ENCODE data around the gene FAM110D. TPM values are rescaled to one million over a fixed set of nuclear protein-coding genes. Genes with fewer than 3 reads are reported as not detected.

FAM110D gene
- total RNA-seq, 1 experiment from 2014 or later, result 0.16 TPM

GRCh38 chr1:26184086-26184485 is 25.2 kb downstream of the FAM110D start:
- TF ChIP-seq, protein P1, sequence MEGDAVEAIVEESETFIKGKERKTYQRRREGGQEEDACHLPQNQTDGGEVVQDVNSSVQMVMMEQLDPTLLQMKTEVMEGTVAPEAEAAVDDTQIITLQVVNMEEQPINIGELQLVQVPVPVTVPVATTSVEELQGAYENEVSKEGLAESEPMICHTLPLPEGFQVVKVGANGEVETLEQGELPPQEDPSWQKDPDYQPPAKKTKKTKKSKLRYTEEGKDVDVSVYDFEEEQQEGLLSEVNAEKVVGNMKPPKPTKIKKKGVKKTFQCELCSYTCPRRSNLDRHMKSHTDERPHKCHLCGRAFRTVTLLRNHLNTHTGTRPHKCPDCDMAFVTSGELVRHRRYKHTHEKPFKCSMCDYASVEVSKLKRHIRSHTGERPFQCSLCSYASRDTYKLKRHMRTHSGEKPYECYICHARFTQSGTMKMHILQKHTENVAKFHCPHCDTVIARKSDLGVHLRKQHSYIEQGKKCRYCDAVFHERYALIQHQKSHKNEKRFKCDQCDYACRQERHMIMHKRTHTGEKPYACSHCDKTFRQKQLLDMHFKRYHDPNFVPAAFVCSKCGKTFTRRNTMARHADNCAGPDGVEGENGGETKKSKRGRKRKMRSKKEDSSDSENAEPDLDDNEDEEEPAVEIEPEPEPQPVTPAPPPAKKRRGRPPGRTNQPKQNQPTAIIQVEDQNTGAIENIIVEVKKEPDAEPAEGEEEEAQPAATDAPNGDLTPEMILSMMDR (IDR thresholded peaks at IDR 0.05; ENCODE audit: insufficient read depth in 1 of 2, low read depth in 1 of 2, low read length in 1 of 2, severe bottlenecking in 1 of 2, unreplicated experiment in 1 of 2), result no peak
- H3K27ac Mint-ChIP-seq (ENCODE audit: unreplicated experiment), result no peak overlapping the region
- intact Hi-C loops (cut with micrococcal nuclease; ENCODE audit: unreplicated experiment), result no loop called here
- H3K36me3 ChIP-seq (ENCODE audit: control insufficient read depth, insufficient read depth, low read length), result peaks cover 1% of the 10 kb centered on the region; the same call in 1 of the 2 replicates
- H3K4me3 Mint-ChIP-seq (ENCODE audit: unreplicated experiment), result no peak overlapping the region
- DNase-seq, result no peak
- H3K9me3 ChIP-seq, result no peaks in the 10 kb centered on the region
- no peaks in the 10 kb centered on the region for H3K27me3 ChIP-seq (replicated peaks; ENCODE audit: control insufficient read depth, insufficient read depth, low read length)
- POLR2A ChIA-PET, result no interaction called here
- BruUV-seq (replicated peaks), result no TSS peak
- H3K9me3 Mint-ChIP-seq (ENCODE audit: unreplicated experiment), result no peaks in the 10 kb centered on the region
- H3K36me3 Mint-ChIP-seq (ENCODE audit: insufficient read depth, unreplicated experiment), result peaks cover 5% of the 10 kb centered on the region
- no peak overlapping the region for H3K4me3 ChIP-seq (ENCODE audit: low read depth, low read length)
- CTCF ChIA-PET, result no interaction called here
- H3K4me1 Mint-ChIP-seq (ENCODE audit: low read depth, unreplicated experiment), result no peaks in the 10 kb centered on the region
- H3K27me3 Mint-ChIP-seq (ENCODE audit: insufficient read depth, unreplicated experiment), result no peaks in the 10 kb centered on the region
- no peaks in the 10 kb centered on the region for H3K4me1 ChIP-seq

- no peak overlapping the region for H3K4me3 Mint-ChIP-seq (ENCODE audit: unreplicated experiment)
- CTCF ChIA-PET, result no interaction called here
- peaks cover 5% of the 10 kb centered on the region for H3K36me3 Mint-ChIP-seq (ENCODE audit: insufficient read depth, unreplicated experiment)
- no peaks in the 10 kb centered on the region for H3K9me3 Mint-ChIP-seq (ENCODE audit: unreplicated experiment)
- H3K9me3 ChIP-seq, result no peaks in the 10 kb centered on the region
- H3K4me3 ChIP-seq (ENCODE audit: low read depth, low read length), result no peak overlapping the region
- DNase-seq, result no peak
- BruUV-seq (replicated peaks), result no TSS peak
- no peak overlapping the region for H3K27ac Mint-ChIP-seq (ENCODE audit: unreplicated experiment)
- no peaks in the 10 kb centered on the region for H3K27me3 Mint-ChIP-seq (ENCODE audit: insufficient read depth, unreplicated experiment)
- TF ChIP-seq, protein P1 (IDR thresholded peaks at IDR 0.05; ENCODE audit: insufficient read depth in 1 of 2, low read depth in 1 of 2, low read length in 1 of 2, severe bottlenecking in 1 of 2, unreplicated experiment in 1 of 2), result no peak
- POLR2A ChIA-PET, result no interaction called here
- intact Hi-C loops (cut with micrococcal nuclease; ENCODE audit: unreplicated experiment), result no loop called here
- H3K4me1 Mint-ChIP-seq (ENCODE audit: low read depth, unreplicated experiment), result peaks cover 6% of the 10 kb centered on the region
- H3K27me3 ChIP-seq (replicated peaks; ENCODE audit: control insufficient read depth, insufficient read depth, low read length), result no peaks in the 10 kb centered on the region
- no peaks in the 10 kb centered on the region for H3K4me1 ChIP-seq
- H3K36me3 ChIP-seq (ENCODE audit: control insufficient read depth, insufficient read depth, low read length), result peaks cover 1% of the 10 kb centered on the region; the same call in 1 of the 2 replicates
Observed at GRCh38 chr1:26184883-26185282, 26.0 kb downstream of the FAM110D start.

GRCh38 chr1:26187882-26188281 is 29.0 kb downstream of the FAM110D start:
- no peaks in the 10 kb centered on the region; the same call in 1 of the 2 replicates for H3K36me3 ChIP-seq (ENCODE audit: control insufficient read depth, insufficient read depth, low read length)
- POLR2A ChIA-PET, result no interaction called here
- Mint-ChIP-seq H3K4me1 (ENCODE audit: low read depth, unreplicated experiment) (peaks cover 14% of the 10 kb centered on the region), H3K9me3 (ENCODE audit: unreplicated experiment) (no peaks in the 10 kb centered on the region), H3K36me3 (ENCODE audit: insufficient read depth, unreplicated experiment) (peaks cover 5% of the 10 kb centered on the region), H3K27ac (ENCODE audit: unreplicated experiment) (no peak overlapping the region), H3K4me3 (ENCODE audit: unreplicated experiment) (no peak overlapping the region), H3K27me3 (ENCODE audit: insufficient read depth, unreplicated experiment) (no peaks in the 10 kb centered on the region)
- TF ChIP-seq, protein P1 (IDR thresholded peaks at IDR 0.05; ENCODE audit: insufficient read depth in 1 of 2, low read depth in 1 of 2, low read length in 1 of 2, severe bottlenecking in 1 of 2, unreplicated experiment in 1 of 2), result no peak
- intact Hi-C loops (cut with micrococcal nuclease; ENCODE audit: unreplicated experiment), result no loop called here
- no peak for DNase-seq
- BruUV-seq (replicated peaks), result no TSS peak
- no peak overlapping the region for H3K4me3 ChIP-seq (ENCODE audit: low read depth, low read length)
- H3K27me3 ChIP-seq (replicated peaks; ENCODE audit: control insufficient read depth, insufficient read depth, low read length), result no peaks in the 10 kb centered on the region
- H3K4me1 ChIP-seq, result no peaks in the 10 kb centered on the region
- CTCF ChIA-PET, result no interaction called here
- no peaks in the 10 kb centered on the region for H3K9me3 ChIP-seq

Measured in Caco-2 (cell line).